Astrocyte (in vitro differentiated cells and primary cell): Measurements from ENCODE around the gene C12orf43. TPM values are rescaled to one million over a fixed set of nuclear protein-coding genes. Genes with fewer than 3 reads are reported as not detected.

ENCODE experiments used
- DNase-seq: peaks from one replicate; pipeline ENCODE4 v3.0.0-alpha.2; 2010; ENCODE audit warnings: low read depth
- FAIRE-seq: peaks from 2 replicates; lab custom pipeline; 2011; peaks lifted over from hg19 to GRCh38; lab: Jason Lieb, UNC
- H2AFZ ChIP-seq: 2 replicates; pipeline ENCODE4 v1.6.0; 2012; ENCODE audit warnings: low read depth, low read length, inconsistent platforms
- H3K27ac ChIP-seq: 2 replicates; pipeline ENCODE4 v1.5.1; 2011; ENCODE audit warnings: low read depth, low read length, inconsistent platforms
- H3K27me3 ChIP-seq: 2 replicates; pipeline ENCODE4 v1.6.0; 2011; ENCODE audit warnings: low read length, inconsistent platforms; ENCODE audit not compliant: insufficient read depth
- H3K36me3 ChIP-seq: 2 replicates; pipeline ENCODE4 v1.5.1; 2011; ENCODE audit warnings: low read length, inconsistent platforms; ENCODE audit not compliant: insufficient read depth
- H3K4me1 ChIP-seq: 2 replicates; pipeline ENCODE4 v1.5.1; 2011; ENCODE audit warnings: low read length, inconsistent platforms; ENCODE audit not compliant: insufficient read depth
- H3K4me2 ChIP-seq: 2 replicates; pipeline ENCODE4 v1.6.0; 2012; ENCODE audit warnings: low read length, inconsistent platforms
- H3K4me3 ChIP-seq: 2 replicates; pipeline ENCODE4 v1.5.1; 2011; ENCODE audit warnings: low read depth, mild to moderate bottlenecking, low read length, inconsistent platforms; ENCODE audit not compliant: insufficient read depth
- H3K79me2 ChIP-seq: 2 replicates; pipeline ENCODE4 v1.6.0; 2012; ENCODE audit warnings: mild to moderate bottlenecking, low read length, inconsistent platforms; ENCODE audit not compliant: insufficient read depth
- H3K9ac ChIP-seq: 2 replicates; pipeline ENCODE4 v1.6.0; 2012; ENCODE audit warnings: mild to moderate bottlenecking, low read length, inconsistent platforms
- H3K9me3 ChIP-seq: 2 replicates; pipeline ENCODE4 v1.5.1; 2012; ENCODE audit warnings: low read depth, mild to moderate bottlenecking, low read length, inconsistent platforms; ENCODE audit not compliant: insufficient read depth
- H4K20me1 ChIP-seq: 2 replicates; pipeline ENCODE4 v1.6.0; 2012; ENCODE audit warnings: low read length, inconsistent platforms; ENCODE audit not compliant: insufficient read depth
- H3K27ac Mint-ChIP-seq: one replicate; pipeline ENCODE4 v1.8.0; 2021; ENCODE audit warnings: mild to moderate bottlenecking, mixed read lengths; ENCODE audit not compliant: unreplicated experiment
- H3K27me3 Mint-ChIP-seq: one replicate; pipeline ENCODE4 v1.8.0; 2021; ENCODE audit warnings: low read depth, mixed read lengths; ENCODE audit not compliant: unreplicated experiment
- H3K36me3 Mint-ChIP-seq: one replicate; pipeline ENCODE4 v1.8.0; 2021; ENCODE audit warnings: low read depth, mixed read lengths; ENCODE audit not compliant: unreplicated experiment
- H3K4me1 Mint-ChIP-seq: one replicate; pipeline ENCODE4 v1.8.0; 2021; ENCODE audit warnings: low read depth, mixed read lengths; ENCODE audit not compliant: unreplicated experiment
- H3K4me3 Mint-ChIP-seq: one replicate; pipeline ENCODE4 v1.8.0; 2021; ENCODE audit warnings: mild to moderate bottlenecking, moderate library complexity, mixed read lengths; ENCODE audit not compliant: unreplicated experiment
- H3K9me3 Mint-ChIP-seq: one replicate; pipeline ENCODE4 v1.8.0; 2021; ENCODE audit warnings: mild to moderate bottlenecking, mixed read lengths; ENCODE audit not compliant: unreplicated experiment
- EZH2 ChIP-seq: IDR thresholded peaks from 2 replicates; pipeline ENCODE4 v1.6.1; 2012; ENCODE audit warnings: mild to moderate bottlenecking, low read length, inconsistent platforms; ENCODE audit not compliant: insufficient read depth
- total RNA-seq: library from RNA; stranded (reverse); gene quantifications from 2 replicates; pipeline ENCODE4 v1.2.1, GENCODE V29; 2021
- TF ChIP-seq, protein P1 (sequence below): IDR thresholded peaks from 2 replicates; pipeline ENCODE4 v1.5.1; 2011; ENCODE audit warnings: low read depth, mild to moderate bottlenecking, inconsistent platforms, low read length, moderate library complexity; ENCODE audit not compliant: insufficient read depth

C12orf43 gene
- total RNA-seq, 1 donor from 2014 or later = 16.2 TPM

DNA sequence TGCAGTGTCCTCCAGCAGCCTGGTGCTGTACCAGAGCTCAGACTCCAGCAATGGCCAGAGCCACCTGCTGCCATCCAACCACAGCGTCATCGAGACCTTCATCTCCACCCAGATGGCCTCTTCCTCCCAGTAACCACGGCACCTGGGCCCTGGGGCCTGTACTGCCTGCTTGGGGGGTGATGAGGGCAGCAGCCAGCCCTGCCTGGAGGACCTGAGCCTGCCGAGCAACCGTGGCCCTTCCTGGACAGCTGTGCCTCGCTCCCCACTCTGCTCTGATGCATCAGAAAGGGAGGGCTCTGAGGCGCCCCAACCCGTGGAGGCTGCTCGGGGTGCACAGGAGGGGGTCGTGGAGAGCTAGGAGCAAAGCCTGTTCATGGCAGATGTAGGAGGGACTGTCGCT, 15.2 kb downstream of the C12orf43 start:
- peaks cover 3% of the 10 kb centered on the region for H3K27me3 Mint-ChIP-seq
- peaks cover 20% of the 10 kb centered on the region for H3K36me3 Mint-ChIP-seq
- peaks cover 2% of the 10 kb centered on the region for H3K4me1 Mint-ChIP-seq
- FAIRE-seq (no peak), DNase-seq (no peak)
- H3K9me3 Mint-ChIP-seq = no peaks in the 10 kb centered on the region
- Histone ChIP-seq H3K4me2 (no peak overlapping the region), H3K9ac (no peak overlapping the region), H3K36me3 (peaks cover 8% of the 10 kb centered on the region), H2AFZ (no peak overlapping the region), H3K27ac (no peak overlapping the region), H4K20me1 (no peaks in the 10 kb centered on the region), H3K4me1 (no peaks in the 10 kb centered on the region), H3K79me2 (no peaks in the 10 kb centered on the region), H3K27me3 (no peaks in the 10 kb centered on the region), H3K9me3 (no peaks in the 10 kb centered on the region), H3K4me3 (no peak overlapping the region)
- TF ChIP-seq EZH2 = no peak
- TF ChIP-seq, protein P1, sequence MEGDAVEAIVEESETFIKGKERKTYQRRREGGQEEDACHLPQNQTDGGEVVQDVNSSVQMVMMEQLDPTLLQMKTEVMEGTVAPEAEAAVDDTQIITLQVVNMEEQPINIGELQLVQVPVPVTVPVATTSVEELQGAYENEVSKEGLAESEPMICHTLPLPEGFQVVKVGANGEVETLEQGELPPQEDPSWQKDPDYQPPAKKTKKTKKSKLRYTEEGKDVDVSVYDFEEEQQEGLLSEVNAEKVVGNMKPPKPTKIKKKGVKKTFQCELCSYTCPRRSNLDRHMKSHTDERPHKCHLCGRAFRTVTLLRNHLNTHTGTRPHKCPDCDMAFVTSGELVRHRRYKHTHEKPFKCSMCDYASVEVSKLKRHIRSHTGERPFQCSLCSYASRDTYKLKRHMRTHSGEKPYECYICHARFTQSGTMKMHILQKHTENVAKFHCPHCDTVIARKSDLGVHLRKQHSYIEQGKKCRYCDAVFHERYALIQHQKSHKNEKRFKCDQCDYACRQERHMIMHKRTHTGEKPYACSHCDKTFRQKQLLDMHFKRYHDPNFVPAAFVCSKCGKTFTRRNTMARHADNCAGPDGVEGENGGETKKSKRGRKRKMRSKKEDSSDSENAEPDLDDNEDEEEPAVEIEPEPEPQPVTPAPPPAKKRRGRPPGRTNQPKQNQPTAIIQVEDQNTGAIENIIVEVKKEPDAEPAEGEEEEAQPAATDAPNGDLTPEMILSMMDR = no peak
- no peak overlapping the region for H3K4me3 Mint-ChIP-seq
- H3K27ac Mint-ChIP-seq = no peak overlapping the region

DNA sequence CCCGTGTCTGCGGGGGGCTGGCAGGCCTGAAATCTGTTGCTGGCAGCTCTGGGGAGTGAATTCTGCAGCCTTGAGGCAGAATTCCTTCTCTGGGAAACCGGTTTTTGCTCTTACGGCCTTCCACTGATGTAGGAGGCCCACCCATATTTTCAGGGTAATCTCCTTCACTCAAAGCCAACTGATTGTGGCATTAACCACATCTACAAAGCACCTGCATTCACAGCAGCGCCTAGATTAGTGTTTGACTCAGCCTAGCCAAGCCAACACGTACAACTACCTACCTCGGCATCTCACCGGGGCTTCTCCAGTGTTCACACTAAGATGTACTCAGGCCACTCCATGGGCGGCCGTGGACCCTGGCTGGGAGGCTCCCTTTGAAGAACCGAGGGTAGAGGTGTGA, 15.8 kb downstream of the C12orf43 start:
- Mint-ChIP-seq H3K27ac (no peak overlapping the region), H3K4me3 (no peak overlapping the region), H3K27me3 (peaks cover 6% of the 10 kb centered on the region), H3K36me3 (peaks cover 23% of the 10 kb centered on the region), H3K4me1 (peaks cover 2% of the 10 kb centered on the region), H3K9me3 (peaks cover 3% of the 10 kb centered on the region)
- TF ChIP-seq, protein P1 = no peak
- no peak for TF ChIP-seq EZH2
- Histone ChIP-seq H3K4me2 (no peak overlapping the region), H3K9me3 (no peaks in the 10 kb centered on the region), H3K4me3 (no peak overlapping the region), H3K36me3 (peaks cover 8% of the 10 kb centered on the region), H3K9ac (no peak overlapping the region), H2AFZ (no peak overlapping the region), H3K27me3 (no peaks in the 10 kb centered on the region), H3K79me2 (no peaks in the 10 kb centered on the region), H4K20me1 (no peaks in the 10 kb centered on the region), H3K27ac (no peak overlapping the region), H3K4me1 (no peaks in the 10 kb centered on the region)
- DNase-seq = no peak
- FAIRE-seq = no peak

DNA sequence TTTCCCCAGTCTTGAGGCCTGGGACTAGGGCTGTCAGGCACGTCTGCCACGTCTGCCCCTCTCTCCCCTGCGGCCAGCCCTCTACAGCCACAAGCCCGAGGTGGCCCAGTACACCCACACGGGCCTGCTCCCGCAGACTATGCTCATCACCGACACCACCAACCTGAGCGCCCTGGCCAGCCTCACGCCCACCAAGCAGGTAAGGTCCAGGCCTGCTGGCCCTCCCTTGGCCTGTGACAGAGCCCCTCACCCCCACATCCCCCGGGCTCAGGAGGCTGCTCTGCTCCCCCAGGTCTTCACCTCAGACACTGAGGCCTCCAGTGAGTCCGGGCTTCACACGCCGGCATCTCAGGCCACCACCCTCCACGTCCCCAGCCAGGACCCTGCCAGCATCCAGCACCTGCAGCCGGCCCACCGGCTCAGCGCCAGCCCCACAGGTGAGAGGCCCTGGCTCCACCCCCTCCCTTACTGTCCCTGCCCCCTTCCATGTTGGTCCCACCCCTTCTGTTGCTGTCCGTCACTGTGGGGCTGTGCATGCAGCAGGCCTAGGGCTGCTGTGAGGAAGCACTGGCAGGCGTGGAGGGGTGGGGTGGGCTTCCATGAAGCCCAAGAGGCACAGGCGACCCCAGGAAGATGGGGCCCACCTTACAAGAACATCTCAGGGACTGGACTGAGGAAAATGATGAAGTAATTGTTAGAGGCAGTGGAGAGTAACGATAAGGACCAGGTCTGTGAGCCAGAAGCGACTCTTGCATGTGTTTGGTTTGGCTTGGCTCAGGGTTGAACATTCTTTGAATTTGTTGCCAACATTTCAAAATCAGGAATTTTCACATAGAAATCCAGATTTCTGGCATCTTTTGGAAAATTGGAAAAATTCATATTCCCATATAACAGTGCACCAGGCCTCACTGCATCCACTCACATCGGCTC, 16.8 kb downstream of the C12orf43 start:
- Histone ChIP-seq H3K4me1 (no peaks in the 10 kb centered on the region), H3K9ac (no peak overlapping the region), H3K4me2 (no peak overlapping the region), H3K4me3 (no peak overlapping the region), H3K27ac (no peak overlapping the region), H4K20me1 (no peaks in the 10 kb centered on the region), H2AFZ (no peak overlapping the region), H3K36me3 (peaks cover 4% of the 10 kb centered on the region), H3K27me3 (no peaks in the 10 kb centered on the region), H3K79me2 (no peaks in the 10 kb centered on the region), H3K9me3 (no peaks in the 10 kb centered on the region)
- FAIRE-seq (no peak), DNase-seq (peak; percentile 40)
- no peak overlapping the region for H3K27ac Mint-ChIP-seq
- TF ChIP-seq, protein P1 = no peak
- TF ChIP-seq EZH2 = no peak
- H3K4me1 Mint-ChIP-seq = peaks cover 2% of the 10 kb centered on the region
- no peak overlapping the region for H3K4me3 Mint-ChIP-seq
- H3K27me3 Mint-ChIP-seq = peaks cover 17% of the 10 kb centered on the region
- peaks cover 9% of the 10 kb centered on the region for H3K9me3 Mint-ChIP-seq
- peaks cover 14% of the 10 kb centered on the region for H3K36me3 Mint-ChIP-seq
